Neural cell (in vitro differentiated cells): Measurements from ENCODE around the gene GALNT4. TPM values are rescaled to one million over a fixed set of nuclear protein-coding genes. Genes with fewer than 3 reads are reported as not detected.

Experiments used
- H2AFZ ChIP-seq: fragments of 200-600, 300-800 bp; sonication (generic), shearing (Covaris generic); 2 replicates; pipeline ENCODE4 v1.6.0; 2014; ENCODE audit warnings: low read depth, mild to moderate bottlenecking, antibody characterized with exemption, low read length, moderate library complexity
- H3F3A ChIP-seq: fragments of 200-600 bp; shearing (Covaris generic); 2 replicates; pipeline ENCODE4 v1.6.1; 2016; ENCODE audit warnings: mild to moderate bottlenecking, moderate library complexity, mixed read lengths, antibody characterized with exemption, low read length; ENCODE audit not compliant: insufficient read depth, poor library complexity, severe bottlenecking
- H3K27ac ChIP-seq: fragments of 200-600, 300-800 bp; sonication (generic), shearing (Covaris generic); 2 replicates; pipeline ENCODE4 v1.5.1; 2014; ENCODE audit warnings: mild to moderate bottlenecking, low read length, moderate library complexity
- H3K27me3 ChIP-seq: fragments of 300-800, 200-600 bp; sonication (generic), shearing (Covaris generic); 2 replicates; pipeline ENCODE4 v1.6.0; 2014; ENCODE audit warnings: mild to moderate bottlenecking, low read depth, low read length, moderate library complexity; ENCODE audit not compliant: insufficient read depth
- H3K36me3 ChIP-seq: fragments of 300-800, 200-600 bp; sonication (generic), shearing (Covaris generic); 2 replicates; pipeline ENCODE4 v1.5.1; 2014; ENCODE audit warnings: mild to moderate bottlenecking, antibody characterized with exemption, low read length, moderate library complexity; ENCODE audit not compliant: insufficient read depth
- H3K4me2 ChIP-seq: fragments of 300-800, 200-600 bp; sonication (generic), shearing (Covaris generic); 2 replicates; pipeline ENCODE4 v1.6.0; 2014; ENCODE audit warnings: mild to moderate bottlenecking, low read length
- H3K4me3 ChIP-seq: fragments of 300-800, 200-600 bp; sonication (generic), shearing (Covaris generic); 2 replicates; pipeline ENCODE4 v1.5.1; 2014; ENCODE audit warnings: mild to moderate bottlenecking, low read length, moderate library complexity
- H3K79me2 ChIP-seq: fragments of 200-600 bp; shearing (Covaris generic); replicated peaks from 2 replicates; pipeline ENCODE4 v1.6.0; 2014; ENCODE audit warnings: mild to moderate bottlenecking, low read length, moderate library complexity; ENCODE audit not compliant: insufficient read depth
- H3K9ac ChIP-seq: fragments of 300-800, 200-600 bp; sonication (generic), shearing (Covaris generic); 2 replicates; pipeline ENCODE4 v1.6.1; 2016; ENCODE audit warnings: mild to moderate bottlenecking, low read length, mixed read lengths
- H3K9me2 ChIP-seq: fragments of 200-600 bp; shearing (Covaris generic); 2 replicates; pipeline ENCODE4 v1.6.1; 2016; ENCODE audit warnings: mild to moderate bottlenecking, low read length, mixed read lengths; ENCODE audit not compliant: insufficient read depth
- H3K9me3 ChIP-seq: fragments of 200-600, 300-800 bp; sonication (generic), shearing (Covaris generic); 2 replicates; pipeline ENCODE4 v1.6.1; 2016; ENCODE audit warnings: mild to moderate bottlenecking, mixed run types, low read length, moderate library complexity, mixed read lengths
- H4K20me1 ChIP-seq: fragments of 200-600 bp; shearing (Covaris generic); 2 replicates; pipeline ENCODE4 v1.6.1; 2016; ENCODE audit warnings: mild to moderate bottlenecking, mixed run types; ENCODE audit not compliant: insufficient read depth
- CTCF ChIP-seq: fragments of 450-650 bp; IDR thresholded peaks from 2 replicates; pipeline ENCODE4 v1.5.1; 2014; ENCODE audit warnings: antibody characterized with exemption, mild to moderate bottlenecking, moderate library complexity; ENCODE audit not compliant: poor library complexity, severe bottlenecking
- EP300 ChIP-seq: fragments of 450-650 bp; conservative IDR thresholded peaks from 2 replicates; pipeline ENCODE4 v1.6.1; 2014; ENCODE audit warnings: antibody characterized with exemption, mild to moderate bottlenecking, moderate library complexity; ENCODE audit not compliant: poor library complexity, severe bottlenecking
- EZH2 ChIP-seq: fragments of 200-600, 300-800 bp; shearing (Covaris generic), sonication (generic); IDR thresholded peaks from 2 replicates; pipeline ENCODE4 v1.6.1; 2014; ENCODE audit warnings: antibody characterized with exemption, low read length, borderline replicate concordance, mild to moderate bottlenecking; ENCODE audit not compliant: insufficient read depth, poor library complexity, severe bottlenecking
- MXI1 ChIP-seq: fragments of 450-650 bp; conservative IDR thresholded peaks from 2 replicates; pipeline ENCODE4 v1.6.1; 2014; ENCODE audit warnings: antibody characterized with exemption, mild to moderate bottlenecking; ENCODE audit not compliant: poor library complexity, severe bottlenecking
- POLR2AphosphoS5 ChIP-seq: IDR thresholded peaks from 2 replicates; pipeline ENCODE4 v1.6.1; 2012
- RAD21 ChIP-seq: fragments of 450-650 bp; conservative IDR thresholded peaks from 2 replicates; pipeline ENCODE4 v1.6.1; 2014; ENCODE audit warnings: antibody characterized with exemption, mild to moderate bottlenecking, moderate library complexity
- REST ChIP-seq: IDR thresholded peaks from 2 replicates; pipeline ENCODE4 v1.6.1; 2012; ENCODE audit warnings: borderline replicate concordance
- SMC3 ChIP-seq: fragments of 450-650 bp; conservative IDR thresholded peaks from 2 replicates; pipeline ENCODE4 v1.6.1; 2014; ENCODE audit warnings: antibody characterized with exemption, mild to moderate bottlenecking, moderate library complexity; ENCODE audit not compliant: poor library complexity
- TAF1 ChIP-seq: IDR thresholded peaks from 2 replicates; pipeline ENCODE4 v1.6.1; 2012; ENCODE audit warnings: low read depth
- polyA plus RNA-seq: library from polyadenylated mRNA; depleted of rRNA; stranded (reverse); fragments of >200 nt; gene quantifications from 2 replicates; pipeline ENCODE4 v1.2.3, GENCODE V29; 2014

The GALNT4 gene
- polyA plus RNA-seq, 1 donor from 2014 or later: 0.78 TPM

DNA sequence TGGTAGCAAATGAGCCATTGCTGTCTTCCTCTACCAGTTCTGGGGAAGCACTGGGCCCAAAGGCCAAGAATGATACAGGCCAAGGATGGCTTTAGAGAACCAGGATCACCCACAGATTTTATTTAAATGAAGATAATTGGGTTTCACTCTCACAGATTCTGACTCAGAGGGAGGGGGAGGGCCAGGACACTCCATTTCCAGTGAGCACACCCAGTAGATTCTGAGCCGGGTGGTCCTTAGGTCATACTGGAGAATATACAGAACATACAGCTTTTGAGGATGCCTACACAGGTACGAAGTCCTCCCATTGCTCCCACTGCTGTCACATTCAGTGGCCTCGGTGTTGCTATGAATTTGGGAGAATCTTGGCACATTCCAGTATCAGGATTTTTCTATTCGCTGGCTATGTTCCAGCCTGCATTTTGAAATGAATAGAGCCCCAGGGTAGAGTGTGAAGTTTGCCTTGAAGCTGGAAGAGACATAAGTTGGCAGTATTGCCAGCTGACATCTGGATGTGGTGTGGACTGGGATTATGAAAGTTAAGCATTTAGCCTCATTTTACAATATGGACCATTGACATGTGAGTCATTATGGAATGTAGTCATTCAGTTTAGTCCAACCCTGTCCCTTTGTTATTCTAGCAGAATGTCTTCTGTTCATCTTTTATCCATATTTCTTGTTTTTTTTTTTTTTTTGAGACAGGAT, 47.0 kb upstream of the GALNT4 start:
- Histone ChIP-seq H3K9me2 (no peaks in the 10 kb centered on the region), H3K4me3 (no peak overlapping the region), H3K9me3 (no peaks in the 10 kb centered on the region), H3K27me3 (no peaks in the 10 kb centered on the region), H4K20me1 (no peaks in the 10 kb centered on the region), H3F3A (no peaks in the 10 kb centered on the region), H3K9ac (no peak overlapping the region), H3K4me2 (no peak overlapping the region), H3K27ac (no peak overlapping the region), H3K79me2 (no peaks in the 10 kb centered on the region), H3K36me3 (no peaks in the 10 kb centered on the region), H2AFZ (no peak overlapping the region)
- TF ChIP-seq EZH2 (no peak), CTCF (no peak), REST (no peak), EP300 (no peak), POLR2AphosphoS5 (no peak), RAD21 (no peak), MXI1 (no peak)

DNA sequence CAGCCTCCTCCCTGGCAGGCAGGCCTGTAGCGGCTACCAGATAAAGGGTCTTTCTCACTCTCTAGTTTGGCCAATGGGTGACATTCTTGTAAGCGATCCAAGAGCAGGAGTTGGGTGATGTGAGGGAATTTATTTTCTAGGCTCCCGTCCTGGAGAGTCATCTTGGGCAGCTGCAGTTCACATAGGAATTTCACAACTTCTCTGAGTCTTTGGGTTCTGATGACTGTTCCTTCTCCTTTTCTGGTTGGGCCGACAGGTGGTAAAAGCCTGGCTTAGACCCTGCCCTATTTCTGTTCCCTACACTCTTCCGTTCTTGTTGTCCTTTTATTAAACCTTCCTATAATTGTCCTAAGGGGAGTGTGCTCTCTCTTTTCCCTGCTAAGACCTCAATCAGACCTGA, 43.9 kb upstream of the GALNT4 start:
- H2AFZ ChIP-seq: no peak overlapping the region
- no peaks in the 10 kb centered on the region for H3F3A ChIP-seq
- no peaks in the 10 kb centered on the region for H3K36me3 ChIP-seq
- H3K27ac ChIP-seq: no peak overlapping the region
- no peaks in the 10 kb centered on the region for H3K9me2 ChIP-seq
- no peak overlapping the region for H3K4me3 ChIP-seq
- H3K27me3 ChIP-seq: no peaks in the 10 kb centered on the region
- H3K9me3 ChIP-seq: no peaks in the 10 kb centered on the region
- H3K4me2 ChIP-seq: no peak overlapping the region
- no peaks in the 10 kb centered on the region for H4K20me1 ChIP-seq
- H3K79me2 ChIP-seq: no peaks in the 10 kb centered on the region
- H3K9ac ChIP-seq: no peak overlapping the region
- TF ChIP-seq REST (no peak), TAF1 (no peak), EZH2 (no peak), CTCF (no peak), POLR2AphosphoS5 (no peak), EP300 (no peak), MXI1 (no peak), RAD21 (no peak), SMC3 (no peak)
